Cardiac muscle cell (in vitro differentiated cells and primary cell): ENCODE results near the gene PSD2. TPM values are rescaled to one million over a fixed set of nuclear protein-coding genes. Genes with fewer than 3 reads are reported as not detected.

Source experiments
- DNase-seq, 2 donors: peaks; one replicate each; pipeline versions ENCODE4 v3.0.0 to v3.0.0-alpha.2; 2010 to 2017; ENCODE audit warnings: low read depth in 1 of 2, low spot score in 1 of 2
- H3K27ac ChIP-seq: fragments of 200-600 bp; sonication (generic); 2 replicates; pipeline ENCODE4 v1.5.1; 2016
- H3K27me3 ChIP-seq: fragments of 200-600 bp; sonication (generic); 2 replicates; pipeline ENCODE4 v1.6.0; 2016; ENCODE audit warnings: control low read depth
- H3K36me3 ChIP-seq: fragments of 200-600 bp; sonication (generic); 2 replicates; pipeline ENCODE4 v1.5.1; 2016; ENCODE audit warnings: control low read depth
- H3K4me1 ChIP-seq: fragments of 200-600 bp; sonication (generic); 2 replicates; pipeline ENCODE4 v1.8.1; 2017; ENCODE audit warnings: low read depth, mild to moderate bottlenecking, mixed run types
- H3K4me3 ChIP-seq: fragments of 200-600 bp; sonication (generic); 2 replicates; pipeline ENCODE4 v1.5.1; 2016; ENCODE audit warnings: mild to moderate bottlenecking
- H3K9me3 ChIP-seq: fragments of 200-600 bp; sonication (generic); 2 replicates; pipeline ENCODE4 v1.5.1; 2017; ENCODE audit warnings: low read depth, mild to moderate bottlenecking, control low read depth
- polyA plus RNA-seq: library from polyadenylated mRNA; unstranded; fragments of >200 nt; fragmentation: Nextera tagmentation; extraction: Ambion mirVana; gene quantifications from 2 replicates; pipeline ENCODE4 v1.2.1, GENCODE V29; 2016
- total RNA-seq: library from RNA; depleted of rRNA; stranded (reverse); fragments of >200 nt; gene quantifications from 2 replicates; pipeline ENCODE4 v1.2.3, GENCODE V29; 2016
- TF ChIP-seq, protein P1 (sequence below): IDR thresholded peaks from 2 replicates; pipeline ENCODE4 v1.5.1; 2012; ENCODE audit warnings: low read depth, mild to moderate bottlenecking, low read length

Gene PSD2
- total and polyA plus RNA-seq, 2 experiments from 2014 or later, result 0.04 to 0.48 TPM

DNA sequence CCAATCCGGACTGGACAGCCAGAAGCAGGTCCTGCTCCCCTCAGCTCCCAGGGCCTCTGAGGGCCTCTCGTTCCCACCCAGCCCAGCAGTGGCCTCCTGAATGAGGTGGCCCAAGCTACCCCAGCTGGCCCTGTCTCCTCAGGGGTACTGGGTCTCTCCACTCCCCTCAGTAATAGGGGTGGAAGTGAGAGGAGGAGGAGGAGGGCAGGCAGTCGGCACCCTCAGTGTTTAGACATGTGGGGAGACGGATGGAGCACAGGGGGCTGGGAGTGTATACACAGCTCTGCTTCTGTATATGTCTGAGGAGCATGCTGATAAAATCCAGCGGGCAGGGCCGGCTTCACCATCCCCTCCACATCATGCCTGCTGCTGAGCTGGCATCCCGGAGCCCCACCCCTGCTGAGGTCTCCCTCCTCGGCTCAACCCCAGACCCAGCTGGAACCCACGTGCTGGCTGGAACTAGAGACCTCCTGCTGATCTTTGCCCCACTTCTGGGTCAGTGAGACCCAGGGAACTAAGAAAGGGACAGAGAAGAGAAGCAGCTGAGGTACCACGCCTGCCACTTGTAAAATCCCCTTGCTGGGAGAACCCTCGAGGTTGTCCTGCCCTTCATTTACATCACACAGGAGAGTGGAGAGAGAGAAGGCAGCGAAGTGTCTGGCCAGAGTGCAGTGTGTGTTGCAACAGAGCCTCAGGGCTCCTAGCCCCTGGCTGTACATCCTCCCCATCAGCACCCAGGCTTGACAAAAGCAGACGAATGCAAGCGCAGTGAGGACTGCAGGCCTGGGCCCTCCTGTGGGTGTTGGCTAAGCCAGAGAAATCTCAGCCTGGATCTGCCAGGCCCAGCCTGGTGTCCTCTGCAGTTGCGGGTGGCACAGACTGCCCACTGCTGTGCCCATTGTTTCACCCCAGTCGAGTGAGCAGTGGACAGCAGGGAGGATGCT, 77.5 kb downstream of the PSD2 start:
- H3K36me3 ChIP-seq, result peaks cover 4% of the 10 kb centered on the region
- no peak for DNase-seq
- no peaks in the 10 kb centered on the region for H3K27me3 ChIP-seq
- no peak overlapping the region for H3K27ac ChIP-seq
- H3K9me3 ChIP-seq, result no peaks in the 10 kb centered on the region
- no peaks in the 10 kb centered on the region for H3K4me1 ChIP-seq
- H3K4me3 ChIP-seq, result no peak overlapping the region
- TF ChIP-seq, protein P1, sequence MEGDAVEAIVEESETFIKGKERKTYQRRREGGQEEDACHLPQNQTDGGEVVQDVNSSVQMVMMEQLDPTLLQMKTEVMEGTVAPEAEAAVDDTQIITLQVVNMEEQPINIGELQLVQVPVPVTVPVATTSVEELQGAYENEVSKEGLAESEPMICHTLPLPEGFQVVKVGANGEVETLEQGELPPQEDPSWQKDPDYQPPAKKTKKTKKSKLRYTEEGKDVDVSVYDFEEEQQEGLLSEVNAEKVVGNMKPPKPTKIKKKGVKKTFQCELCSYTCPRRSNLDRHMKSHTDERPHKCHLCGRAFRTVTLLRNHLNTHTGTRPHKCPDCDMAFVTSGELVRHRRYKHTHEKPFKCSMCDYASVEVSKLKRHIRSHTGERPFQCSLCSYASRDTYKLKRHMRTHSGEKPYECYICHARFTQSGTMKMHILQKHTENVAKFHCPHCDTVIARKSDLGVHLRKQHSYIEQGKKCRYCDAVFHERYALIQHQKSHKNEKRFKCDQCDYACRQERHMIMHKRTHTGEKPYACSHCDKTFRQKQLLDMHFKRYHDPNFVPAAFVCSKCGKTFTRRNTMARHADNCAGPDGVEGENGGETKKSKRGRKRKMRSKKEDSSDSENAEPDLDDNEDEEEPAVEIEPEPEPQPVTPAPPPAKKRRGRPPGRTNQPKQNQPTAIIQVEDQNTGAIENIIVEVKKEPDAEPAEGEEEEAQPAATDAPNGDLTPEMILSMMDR, result no peak

DNA sequence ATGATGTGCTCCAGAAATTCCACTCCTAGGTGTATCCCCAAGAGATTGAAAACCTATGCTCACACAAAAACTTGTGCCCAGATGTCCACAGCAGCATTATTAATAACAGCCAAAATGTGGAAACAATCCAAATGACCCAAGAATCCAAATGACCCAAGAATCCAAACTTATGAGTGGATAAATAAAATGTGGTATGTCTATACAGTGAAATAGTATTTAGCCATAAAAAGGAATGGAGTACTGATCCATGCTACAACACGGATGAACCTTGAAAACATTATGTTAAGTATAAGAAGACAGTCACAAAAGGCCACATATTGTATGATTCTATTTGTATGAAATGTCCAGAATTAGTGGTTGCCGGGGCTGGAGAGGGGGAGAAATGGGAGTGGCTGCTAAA, 80.3 kb downstream of the PSD2 start:
- no peaks in the 10 kb centered on the region for H3K27me3 ChIP-seq
- no peaks in the 10 kb centered on the region for H3K9me3 ChIP-seq
- peaks cover 4% of the 10 kb centered on the region for H3K36me3 ChIP-seq
- peaks cover 15% of the 10 kb centered on the region for H3K4me1 ChIP-seq
- H3K27ac ChIP-seq, result no peak overlapping the region
- H3K4me3 ChIP-seq, result no peak overlapping the region
- TF ChIP-seq, protein P1, result no peak
- DNase-seq, result no peak

DNA sequence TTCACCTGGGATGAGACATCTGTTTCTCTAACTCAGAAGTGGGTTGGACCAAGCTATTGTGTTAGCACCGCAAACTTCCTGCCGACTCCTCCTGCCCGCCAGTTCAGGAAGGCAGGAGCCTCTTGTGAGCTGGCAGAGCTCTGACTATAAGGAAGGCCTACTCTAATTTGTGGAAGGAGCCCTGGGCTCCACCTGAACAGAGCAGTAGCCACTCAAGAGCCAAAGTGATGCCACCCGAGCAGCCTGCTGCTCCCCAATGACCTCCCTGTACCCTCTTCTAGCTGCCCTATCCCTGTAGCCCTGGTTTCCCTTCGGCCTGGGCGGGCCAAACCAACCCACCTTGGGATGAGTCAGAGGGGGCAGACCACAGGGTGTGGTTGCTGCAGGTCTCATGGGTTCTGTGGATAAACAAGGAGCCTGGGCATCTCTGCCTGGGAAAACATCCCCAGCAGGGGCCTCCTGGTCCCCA, 81.6 kb downstream of the PSD2 start:
- no peak for DNase-seq
- TF ChIP-seq, protein P1, result no peak
- Histone ChIP-seq H3K9me3 (no peaks in the 10 kb centered on the region), H3K27ac (no peak overlapping the region), H3K4me3 (no peak overlapping the region), H3K4me1 (peaks cover 19% of the 10 kb centered on the region), H3K36me3 (peaks cover 4% of the 10 kb centered on the region), H3K27me3 (no peaks in the 10 kb centered on the region)

DNA sequence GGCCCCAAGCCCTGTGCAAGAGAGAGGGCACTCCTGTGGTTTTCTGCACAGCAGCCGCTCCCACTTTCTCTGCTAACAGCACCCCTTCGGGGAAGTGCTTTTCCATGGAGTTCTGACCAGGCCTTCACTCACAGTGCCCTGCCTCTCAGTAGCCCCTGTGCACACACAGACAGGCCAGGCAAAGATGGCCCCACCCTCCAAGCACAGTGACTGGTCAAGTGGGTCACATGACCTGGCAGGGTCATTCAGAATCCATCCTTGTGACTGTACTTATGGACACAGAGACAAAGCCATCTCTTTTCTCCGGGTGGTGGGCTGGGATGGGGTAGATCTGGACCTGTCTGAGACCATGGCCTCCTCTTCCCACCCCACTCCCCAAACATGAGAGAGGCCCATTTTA, 82.5 kb downstream of the PSD2 start:
- Histone ChIP-seq H3K36me3 (peaks cover 4% of the 10 kb centered on the region), H3K27me3 (no peaks in the 10 kb centered on the region), H3K4me3 (no peak overlapping the region), H3K4me1 (peaks cover 19% of the 10 kb centered on the region), H3K27ac (no peak overlapping the region), H3K9me3 (no peaks in the 10 kb centered on the region)
- TF ChIP-seq, protein P1, result no peak
- DNase-seq, result peak in 1 of 2 donors; percentile 32

DNA sequence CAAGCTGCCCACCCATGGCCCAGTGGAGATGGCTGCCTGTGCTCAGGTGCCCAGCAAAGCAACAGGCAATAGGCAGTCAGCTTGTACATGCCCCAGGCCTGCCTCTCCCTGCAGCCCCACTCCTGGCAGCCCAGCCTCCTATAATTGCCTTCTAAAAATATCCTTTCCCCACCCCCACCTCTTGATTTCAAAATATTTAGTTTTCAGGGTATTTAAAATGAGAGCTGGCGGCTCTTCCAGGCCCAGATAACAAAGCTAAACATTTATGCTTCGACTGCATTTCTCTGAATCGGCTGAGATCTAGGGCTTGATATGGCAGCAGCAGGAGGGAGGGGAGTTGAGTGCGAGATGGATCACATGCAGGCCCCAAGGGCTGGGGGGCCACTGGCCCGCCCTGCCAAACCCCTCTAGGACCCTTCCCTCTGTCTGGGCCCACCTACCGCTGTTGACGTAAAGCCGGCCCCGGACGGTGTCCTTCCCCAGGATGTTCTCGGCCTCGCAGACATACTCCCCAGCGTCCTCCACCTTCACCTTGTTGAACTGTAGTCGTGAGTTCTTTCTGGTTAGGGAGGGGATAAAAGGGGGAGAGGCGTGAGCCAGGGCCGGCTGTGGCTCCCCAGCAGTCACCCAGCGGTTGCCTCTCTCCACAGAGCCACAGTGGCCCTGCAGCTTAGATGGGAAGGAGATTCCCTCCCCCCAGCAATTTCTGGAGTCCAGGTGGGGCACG, 85.0 kb downstream of the PSD2 start:
- no peak overlapping the region for H3K4me3 ChIP-seq
- TF ChIP-seq, protein P1, result no peak
- H3K9me3 ChIP-seq, result no peaks in the 10 kb centered on the region
- peak overlapping the region; percentile 86 for H3K27ac ChIP-seq
- H3K36me3 ChIP-seq, result peaks cover 4% of the 10 kb centered on the region
- peak in 1 of 2 donors; percentile 45 for DNase-seq
- H3K4me1 ChIP-seq, result peaks cover 19% of the 10 kb centered on the region
- H3K27me3 ChIP-seq, result no peaks in the 10 kb centered on the region
